Measurements from ENCODE around the gene NACC2. TPM values are rescaled to one million over a fixed set of nuclear protein-coding genes. Genes with fewer than 3 reads are reported as not detected.

The NACC2 gene
- total and polyA plus RNA-seq, 9 of the 15 experiments (the other 6 are each of a cell fraction or from before 2014, with no cell fraction given), result 0.70 to 25.1 (median 5.6) TPM

DNA sequence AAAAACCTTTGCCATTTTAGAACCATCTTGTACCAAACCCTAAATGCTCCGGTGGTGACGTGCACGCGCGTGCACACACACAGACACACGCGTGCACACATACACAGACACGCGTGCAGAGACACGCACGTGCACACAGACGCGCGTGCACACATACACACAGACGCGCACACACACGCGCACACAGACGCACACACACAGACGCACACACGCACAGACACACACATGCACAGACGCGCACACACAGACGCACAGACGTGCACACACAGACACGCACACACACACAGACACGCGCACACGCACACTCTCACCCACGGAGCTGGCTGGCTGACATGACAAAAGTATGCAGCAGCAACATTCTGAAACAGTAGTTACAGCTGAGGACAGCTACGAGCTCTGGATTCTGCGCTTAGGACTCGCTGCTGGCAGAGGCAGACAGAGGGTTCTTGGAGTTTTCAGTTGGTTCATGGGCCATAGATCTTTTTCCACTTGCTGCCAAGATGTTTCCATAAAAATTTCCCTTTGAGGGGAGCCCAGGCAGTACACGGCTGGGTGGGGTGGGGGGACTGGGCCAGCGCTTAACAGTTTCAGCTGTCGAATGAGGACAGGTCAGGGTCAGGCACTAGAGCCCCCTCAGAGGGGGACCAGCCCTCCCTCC, 87.7 kb downstream of the NACC2 start (continued):
- TF ChIP-seq SMARCC2 (IDR thresholded peaks at IDR 0.05; ENCODE audit: low read depth), result no peak
- TF ChIP-seq NFIX (CRISPR knock-in tag; IDR thresholded peaks at IDR 0.05; ENCODE audit: low read depth), result no peak
- no peak for TF ChIP-seq BDP1 (IDR thresholded peaks at IDR 0.05; ENCODE audit: insufficient read depth, insufficient read length)
- TF ChIP-seq ARHGAP35 (IDR thresholded peaks at IDR 0.05; ENCODE audit: partially characterized antibody), result no peak
- TF ChIP-seq PHF20 (IDR thresholded peaks at IDR 0.05; ENCODE audit: partially characterized antibody), result peak; percentile 27
- no peak for TF ChIP-seq TEAD2 (tag; IDR thresholded peaks at IDR 0.05)
- no peak for TF ChIP-seq NUFIP1 (IDR thresholded peaks at IDR 0.05; ENCODE audit: partially characterized antibody)
- TF ChIP-seq, protein P1, sequence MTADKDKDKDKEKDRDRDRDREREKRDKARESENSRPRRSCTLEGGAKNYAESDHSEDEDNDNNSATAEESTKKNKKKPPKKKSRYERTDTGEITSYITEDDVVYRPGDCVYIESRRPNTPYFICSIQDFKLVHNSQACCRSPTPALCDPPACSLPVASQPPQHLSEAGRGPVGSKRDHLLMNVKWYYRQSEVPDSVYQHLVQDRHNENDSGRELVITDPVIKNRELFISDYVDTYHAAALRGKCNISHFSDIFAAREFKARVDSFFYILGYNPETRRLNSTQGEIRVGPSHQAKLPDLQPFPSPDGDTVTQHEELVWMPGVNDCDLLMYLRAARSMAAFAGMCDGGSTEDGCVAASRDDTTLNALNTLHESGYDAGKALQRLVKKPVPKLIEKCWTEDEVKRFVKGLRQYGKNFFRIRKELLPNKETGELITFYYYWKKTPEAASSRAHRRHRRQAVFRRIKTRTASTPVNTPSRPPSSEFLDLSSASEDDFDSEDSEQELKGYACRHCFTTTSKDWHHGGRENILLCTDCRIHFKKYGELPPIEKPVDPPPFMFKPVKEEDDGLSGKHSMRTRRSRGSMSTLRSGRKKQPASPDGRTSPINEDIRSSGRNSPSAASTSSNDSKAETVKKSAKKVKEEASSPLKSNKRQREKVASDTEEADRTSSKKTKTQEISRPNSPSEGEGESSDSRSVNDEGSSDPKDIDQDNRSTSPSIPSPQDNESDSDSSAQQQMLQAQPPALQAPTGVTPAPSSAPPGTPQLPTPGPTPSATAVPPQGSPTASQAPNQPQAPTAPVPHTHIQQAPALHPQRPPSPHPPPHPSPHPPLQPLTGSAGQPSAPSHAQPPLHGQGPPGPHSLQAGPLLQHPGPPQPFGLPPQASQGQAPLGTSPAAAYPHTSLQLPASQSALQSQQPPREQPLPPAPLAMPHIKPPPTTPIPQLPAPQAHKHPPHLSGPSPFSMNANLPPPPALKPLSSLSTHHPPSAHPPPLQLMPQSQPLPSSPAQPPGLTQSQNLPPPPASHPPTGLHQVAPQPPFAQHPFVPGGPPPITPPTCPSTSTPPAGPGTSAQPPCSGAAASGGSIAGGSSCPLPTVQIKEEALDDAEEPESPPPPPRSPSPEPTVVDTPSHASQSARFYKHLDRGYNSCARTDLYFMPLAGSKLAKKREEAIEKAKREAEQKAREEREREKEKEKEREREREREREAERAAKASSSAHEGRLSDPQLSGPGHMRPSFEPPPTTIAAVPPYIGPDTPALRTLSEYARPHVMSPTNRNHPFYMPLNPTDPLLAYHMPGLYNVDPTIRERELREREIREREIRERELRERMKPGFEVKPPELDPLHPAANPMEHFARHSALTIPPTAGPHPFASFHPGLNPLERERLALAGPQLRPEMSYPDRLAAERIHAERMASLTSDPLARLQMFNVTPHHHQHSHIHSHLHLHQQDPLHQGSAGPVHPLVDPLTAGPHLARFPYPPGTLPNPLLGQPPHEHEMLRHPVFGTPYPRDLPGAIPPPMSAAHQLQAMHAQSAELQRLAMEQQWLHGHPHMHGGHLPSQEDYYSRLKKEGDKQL (CRISPR knock-in tag; IDR thresholded peaks at IDR 0.05; ENCODE audit: borderline replicate concordance), result no peak
- no peak for TF ChIP-seq TRIM28 (IDR thresholded peaks at IDR 0.05)
- TF ChIP-seq ZNF444 (CRISPR knock-in tag; IDR thresholded peaks at IDR 0.05), result no peak
- no peak for TF ChIP-seq PCBP2 (IDR thresholded peaks at IDR 0.05; ENCODE audit: low read depth, low read length, poor library complexity, severe bottlenecking)
- TF ChIP-seq SUPT5H (IDR thresholded peaks at IDR 0.05), result 0 out of 2 replicates have a peak, but pooled peaks have one; percentile 26
- TF ChIP-seq CHD4 (IDR thresholded peaks at IDR 0.05; ENCODE audit: insufficient read depth, insufficient replicate concordance, low read depth, low read length, poor library complexity, severe bottlenecking), result no peak
- TF ChIP-seq RBM22 (IDR thresholded peaks at IDR 0.05; ENCODE audit: low read depth, low read length, poor library complexity, severe bottlenecking), result peak; percentile 84
- no peak for TF ChIP-seq RBBP5 (IDR thresholded peaks at IDR 0.05; ENCODE audit: borderline replicate concordance, insufficient read depth, low read length, poor library complexity, severe bottlenecking)
- no peak for TF ChIP-seq RAD51 (IDR thresholded peaks at IDR 0.05; ENCODE audit: borderline replicate concordance, low read depth)

Measured in K562 (cell line).